Ovary (tissue), 3 donors: ENCODE measurements around the gene FBXW7.

ENCODE experiments used
- EP300 ChIP-seq: sonication (generic); formaldehyde crosslinking; IDR thresholded peaks from one replicate; pipeline ENCODE4 v1.6.1; 2017; ENCODE audit warnings: antibody characterized with exemption
- POLR2A ChIP-seq: fragments of 450-650 bp; IDR thresholded peaks from one replicate; pipeline ENCODE4 v1.6.1; 2017; ENCODE audit warnings: antibody characterized with exemption, mild to moderate bottlenecking, moderate library complexity
- TF ChIP-seq, protein P1 (sequence below), 3 donors: fragments of 450-650 bp in 2 of 3; fragments of 200-600 bp in 1 of 3; IDR thresholded peaks; one replicate each; pipeline versions ENCODE4 v1.5.1 to v1.8.0; 2016 to 2022; ENCODE audit warnings: antibody characterized with exemption in 3 of 3, mild to moderate bottlenecking in 1 of 3
- donor health status: DM: no; HTN: no; CAD: no.

DNA sequence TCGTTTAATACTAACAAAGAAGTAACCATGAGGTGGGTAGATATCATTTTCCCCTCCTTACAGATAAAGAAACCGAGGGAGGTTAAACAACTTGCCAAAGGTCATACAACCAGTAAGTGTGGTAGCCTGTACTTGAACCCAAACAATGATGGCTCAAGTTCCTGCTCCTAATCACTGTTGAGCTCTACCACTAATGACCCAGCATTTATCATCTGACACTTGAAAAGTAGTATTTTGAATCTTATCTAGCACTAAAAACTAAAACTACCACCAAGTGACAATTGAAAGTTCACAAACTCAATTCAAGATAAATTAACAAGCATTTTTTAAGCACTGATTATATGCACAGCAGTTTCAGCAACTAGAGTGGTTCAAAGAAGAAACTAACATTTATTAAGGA, 13.1 kb downstream of the FBXW7 start:
- TF ChIP-seq, protein P1, sequence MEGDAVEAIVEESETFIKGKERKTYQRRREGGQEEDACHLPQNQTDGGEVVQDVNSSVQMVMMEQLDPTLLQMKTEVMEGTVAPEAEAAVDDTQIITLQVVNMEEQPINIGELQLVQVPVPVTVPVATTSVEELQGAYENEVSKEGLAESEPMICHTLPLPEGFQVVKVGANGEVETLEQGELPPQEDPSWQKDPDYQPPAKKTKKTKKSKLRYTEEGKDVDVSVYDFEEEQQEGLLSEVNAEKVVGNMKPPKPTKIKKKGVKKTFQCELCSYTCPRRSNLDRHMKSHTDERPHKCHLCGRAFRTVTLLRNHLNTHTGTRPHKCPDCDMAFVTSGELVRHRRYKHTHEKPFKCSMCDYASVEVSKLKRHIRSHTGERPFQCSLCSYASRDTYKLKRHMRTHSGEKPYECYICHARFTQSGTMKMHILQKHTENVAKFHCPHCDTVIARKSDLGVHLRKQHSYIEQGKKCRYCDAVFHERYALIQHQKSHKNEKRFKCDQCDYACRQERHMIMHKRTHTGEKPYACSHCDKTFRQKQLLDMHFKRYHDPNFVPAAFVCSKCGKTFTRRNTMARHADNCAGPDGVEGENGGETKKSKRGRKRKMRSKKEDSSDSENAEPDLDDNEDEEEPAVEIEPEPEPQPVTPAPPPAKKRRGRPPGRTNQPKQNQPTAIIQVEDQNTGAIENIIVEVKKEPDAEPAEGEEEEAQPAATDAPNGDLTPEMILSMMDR (IDR thresholded peaks at IDR 0.05): no peak
- TF ChIP-seq POLR2A: no peak
- no peak for TF ChIP-seq EP300
